ENCODE results near the gene SLC15A3. TPM values are rescaled to one million over a fixed set of nuclear protein-coding genes. Genes with fewer than 3 reads are reported as not detected.

SLC15A3 gene
- total and polyA plus RNA-seq, 8 donors, result 2.0 to 25.3 (median 6.1) TPM

DNA sequence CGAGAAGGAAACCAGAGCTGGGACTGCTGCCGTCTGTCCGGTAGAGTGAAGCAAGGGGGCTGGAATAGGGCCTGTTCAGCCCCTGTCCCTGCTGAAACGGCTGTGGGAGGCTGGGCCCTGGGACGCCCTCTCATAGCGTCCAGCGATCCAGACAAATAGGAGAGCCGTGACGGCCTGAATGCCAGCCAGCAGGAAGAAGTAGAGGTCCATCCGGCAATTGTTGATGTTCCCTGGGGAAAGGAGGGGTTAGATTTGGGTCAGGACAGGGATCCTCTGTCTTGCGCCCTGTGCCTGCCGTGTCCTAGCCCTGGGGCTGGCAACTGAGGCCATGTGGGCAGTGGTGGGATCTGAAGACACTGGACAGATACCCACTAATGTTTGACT lies 14.8 kb downstream of the SLC15A3 start:
- no peak overlapping the region for H3K4me3 ChIP-seq
- ATAC-seq (no peak), DNase-seq (no peak), FAIRE-seq (no peak)
- 77 to 80% methylated on average over 12 of the region's 12 CpGs for WGBS, 2 donors
- intact Hi-C loops (cut with DNase I), result no loop called here
- H3K36me3 ChIP-seq, result no peaks in the 10 kb centered on the region
- no peaks in the 10 kb centered on the region for H3K9me3 ChIP-seq
- H3K4me1 ChIP-seq, result peaks cover 0 to 3% (median 3%) of the 10 kb centered on the region in 3 donors
- no peak overlapping the region for H3K27ac ChIP-seq
- H3K27me3 ChIP-seq, result no peaks in the 10 kb centered on the region
- TF ChIP-seq, protein P1, sequence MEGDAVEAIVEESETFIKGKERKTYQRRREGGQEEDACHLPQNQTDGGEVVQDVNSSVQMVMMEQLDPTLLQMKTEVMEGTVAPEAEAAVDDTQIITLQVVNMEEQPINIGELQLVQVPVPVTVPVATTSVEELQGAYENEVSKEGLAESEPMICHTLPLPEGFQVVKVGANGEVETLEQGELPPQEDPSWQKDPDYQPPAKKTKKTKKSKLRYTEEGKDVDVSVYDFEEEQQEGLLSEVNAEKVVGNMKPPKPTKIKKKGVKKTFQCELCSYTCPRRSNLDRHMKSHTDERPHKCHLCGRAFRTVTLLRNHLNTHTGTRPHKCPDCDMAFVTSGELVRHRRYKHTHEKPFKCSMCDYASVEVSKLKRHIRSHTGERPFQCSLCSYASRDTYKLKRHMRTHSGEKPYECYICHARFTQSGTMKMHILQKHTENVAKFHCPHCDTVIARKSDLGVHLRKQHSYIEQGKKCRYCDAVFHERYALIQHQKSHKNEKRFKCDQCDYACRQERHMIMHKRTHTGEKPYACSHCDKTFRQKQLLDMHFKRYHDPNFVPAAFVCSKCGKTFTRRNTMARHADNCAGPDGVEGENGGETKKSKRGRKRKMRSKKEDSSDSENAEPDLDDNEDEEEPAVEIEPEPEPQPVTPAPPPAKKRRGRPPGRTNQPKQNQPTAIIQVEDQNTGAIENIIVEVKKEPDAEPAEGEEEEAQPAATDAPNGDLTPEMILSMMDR (IDR thresholded peaks at IDR 0.05), result no peak

DNA sequence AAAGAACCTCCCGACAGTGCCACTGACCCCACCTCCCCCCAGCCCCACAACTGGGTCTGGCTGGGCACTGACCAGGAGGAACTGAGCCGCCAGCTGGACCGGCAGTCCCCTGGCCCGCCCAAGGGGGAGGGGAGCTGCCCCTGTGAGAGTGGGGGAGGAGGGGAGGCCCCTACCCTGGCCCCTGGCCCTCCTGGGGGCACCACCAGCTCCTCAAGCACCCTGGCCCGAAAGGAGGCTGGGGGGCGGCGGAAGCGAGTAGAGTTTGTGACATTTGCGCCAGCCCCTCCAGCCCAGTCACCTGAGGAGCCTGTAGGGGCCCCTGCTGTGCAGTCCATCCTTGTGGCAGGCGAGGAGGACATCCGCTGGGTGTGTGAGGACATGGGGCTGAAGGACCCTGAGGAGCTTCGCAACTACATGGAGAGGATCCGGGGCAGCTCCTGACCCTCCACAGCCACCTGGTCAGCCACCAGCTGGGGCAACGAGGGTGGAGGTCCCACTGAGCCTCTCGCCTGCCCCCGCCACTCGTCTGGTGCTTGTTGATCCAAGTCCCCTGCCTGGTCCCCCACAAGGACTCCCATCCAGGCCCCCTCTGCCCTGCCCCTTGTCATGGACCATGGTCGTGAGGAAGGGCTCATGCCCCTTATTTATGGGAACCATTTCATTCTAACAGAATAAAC lies 15.4 kb downstream of the SLC15A3 start:
- FAIRE-seq (no peak), ATAC-seq (peak in 1 of 4 donors; percentile 8), DNase-seq (peak in 1 of 6 donors; percentile 52)
- no peaks in the 10 kb centered on the region for H3K36me3 ChIP-seq
- H3K9me3 ChIP-seq, result no peaks in the 10 kb centered on the region
- intact Hi-C loops (cut with DNase I), result no loop called here
- WGBS, 2 donors, result 88 to 90% methylated on average over 17 to 18 of the region's 18 CpGs
- TF ChIP-seq, protein P1 (IDR thresholded peaks at IDR 0.05), result no peak
- H3K4me3 ChIP-seq, result no peak overlapping the region
- no peaks in the 10 kb centered on the region for H3K27me3 ChIP-seq
- H3K4me1 ChIP-seq, result peaks cover 0 to 3% (median 3%) of the 10 kb centered on the region in 3 donors
- no peak overlapping the region for H3K27ac ChIP-seq

DNA sequence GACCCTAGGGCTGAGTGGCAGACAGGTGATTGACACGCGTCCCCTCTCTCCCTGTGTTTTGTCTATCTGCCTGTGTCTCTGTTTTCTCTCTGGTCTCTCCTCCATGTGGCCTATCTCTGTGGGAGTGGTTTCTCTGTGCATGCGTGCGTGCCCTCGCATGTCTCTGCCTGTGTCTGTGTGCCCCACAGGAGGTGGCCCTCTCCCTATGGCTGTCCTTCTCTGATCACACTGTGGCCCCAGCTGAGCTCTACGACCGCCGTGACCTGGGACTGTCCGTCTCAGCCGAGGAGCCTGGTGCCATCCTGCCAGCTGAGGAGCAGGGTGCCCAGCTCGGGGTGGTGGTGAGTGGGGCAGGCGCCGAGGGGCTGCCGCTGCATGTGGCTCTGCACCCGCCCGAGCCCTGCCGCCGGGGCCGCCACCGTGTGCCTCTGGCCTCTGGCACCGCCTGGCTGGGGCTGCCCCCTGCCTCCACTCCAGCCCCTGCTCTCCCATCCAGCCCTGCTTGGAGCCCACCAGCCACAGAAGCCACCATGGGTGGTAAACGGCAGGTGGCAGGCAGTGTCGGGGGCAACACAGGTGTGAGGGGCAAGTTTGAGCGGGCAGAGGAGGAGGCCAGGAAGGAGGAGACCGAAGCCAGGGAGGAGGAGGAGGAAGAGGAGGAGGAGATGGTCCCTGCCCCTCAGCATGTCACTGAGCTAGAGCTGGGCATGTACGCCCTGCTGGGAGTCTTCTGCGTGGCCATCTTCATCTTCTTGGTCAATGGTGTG lies 16.1 kb downstream of the SLC15A3 start:
- intact Hi-C loops (cut with DNase I), result no loop called here
- H3K27me3 ChIP-seq, result no peaks in the 10 kb centered on the region
- H3K4me3 ChIP-seq, result no peak overlapping the region
- no peak for FAIRE-seq
- TF ChIP-seq, protein P1 (IDR thresholded peaks at IDR 0.05), result no peak
- H3K9me3 ChIP-seq, result no peaks in the 10 kb centered on the region
- H3K36me3 ChIP-seq, result no peaks in the 10 kb centered on the region
- ATAC-seq, result no peak
- no peak overlapping the region for H3K27ac ChIP-seq
- DNase-seq, result peak in 1 of 6 donors; percentile 56
- WGBS, 2 donors, result 84 to 89% methylated on average over 21 to 27 of the region's 27 CpGs
- H3K4me1 ChIP-seq, result peaks cover 0 to 3% (median 3%) of the 10 kb centered on the region in 3 donors

DNA sequence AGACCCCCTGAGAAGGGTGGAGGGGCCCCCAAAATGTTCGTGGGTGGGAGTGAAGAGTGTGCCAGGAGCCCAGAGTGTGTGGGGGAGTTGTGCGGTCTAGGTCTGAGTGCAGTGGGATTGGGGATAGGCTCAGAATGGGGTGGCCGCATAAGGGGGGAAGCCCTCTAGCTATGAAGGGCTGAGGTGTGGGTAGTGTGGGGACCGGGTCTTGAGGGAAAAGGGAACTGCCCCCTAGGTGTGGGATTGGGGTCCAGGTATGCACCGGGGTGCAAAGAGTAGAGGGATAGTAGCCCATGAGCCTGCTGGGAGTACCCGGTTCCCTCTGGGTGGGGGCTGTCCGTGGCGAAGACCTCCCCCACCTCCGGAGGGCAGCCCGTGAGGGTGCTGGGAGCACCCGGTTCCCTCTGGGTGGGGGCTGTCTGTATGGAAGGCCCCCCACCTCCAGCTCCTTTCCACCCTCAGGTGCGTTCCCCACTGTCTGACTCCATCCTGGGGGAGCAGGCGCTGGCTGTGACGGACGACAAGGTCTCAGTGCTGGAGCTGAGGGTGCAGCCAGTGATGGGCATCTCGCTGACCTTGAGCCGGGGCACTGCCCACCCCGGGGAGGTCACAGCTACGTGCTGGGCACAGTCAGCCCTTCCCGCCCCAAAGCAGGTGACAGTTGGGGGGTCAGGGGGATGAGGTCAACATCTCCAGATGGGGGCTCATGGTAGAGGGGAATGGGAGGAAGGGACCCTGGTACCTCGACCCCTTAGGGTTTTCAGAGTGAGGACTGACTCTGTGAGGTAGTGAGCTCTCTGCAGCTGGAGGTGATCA lies 17.0 kb downstream of the SLC15A3 start:
- FAIRE-seq (no peak), ATAC-seq (no peak), DNase-seq (no peak)
- H3K27me3 ChIP-seq, result no peaks in the 10 kb centered on the region
- TF ChIP-seq, protein P1 (IDR thresholded peaks at IDR 0.05), result no peak
- peaks cover 0 to under 1% (median 0%) of the 10 kb centered on the region in 3 donors for H3K4me1 ChIP-seq
- no peak overlapping the region for H3K27ac ChIP-seq
- intact Hi-C loops (cut with DNase I), result no loop called here
- H3K9me3 ChIP-seq, result no peaks in the 10 kb centered on the region
- 69 to 80% methylated on average over 21 of the region's 21 CpGs for WGBS, 2 donors
- no peak overlapping the region for H3K4me3 ChIP-seq
- no peaks in the 10 kb centered on the region for H3K36me3 ChIP-seq
